GM12878 (cell line): ENCODE measurements around the gene KIF2A. TPM values are rescaled to one million over a fixed set of nuclear protein-coding genes. Genes with fewer than 3 reads are reported as not detected.

ENCODE experiments used
- ATAC-seq: fragments of 200-7000 bp; cut with Tn5 transposase; 3 replicates; pipeline ENCODE4 v1.9.1; 2020; ENCODE audit warnings: mild to moderate bottlenecking, moderate library complexity
- BruUV-seq: library from RNA; stranded (reverse); fragments of 400-500 nt; replicated peaks from 2 replicates; lab custom pipeline; 2021; lab: Mats Ljungman, UMichigan
- CTCF ChIA-PET: fragments of 300-600 bp; sonication (Branson Sonifier 250); formaldehyde crosslinking; extraction: SDS; loops from one replicate; lab custom pipeline; 2021; ENCODE audit warnings: inconsistent platforms; lab: Yijun Ruan, JAX
- POLR2A ChIA-PET: fragments of 350-600 bp; formaldehyde crosslinking; extraction: SDS; loops from one replicate; lab custom pipeline; 2021; ENCODE audit warnings: inconsistent platforms; lab: Charles Lee
- RAD21 ChIA-PET: fragments of 300-600 bp; sonication (Branson Sonifier 250); formaldehyde crosslinking; loops from one replicate; lab custom pipeline; 2023; ENCODE audit warnings: antibody characterized with exemption; ENCODE audit not compliant: unreplicated experiment; lab: Charles Lee
- SMC1A ChIA-PET: fragments of 300-600 bp; sonication (Branson Sonifier 250); formaldehyde crosslinking; loops from one replicate; lab custom pipeline; 2023; ENCODE audit not compliant: unreplicated experiment, uncharacterized antibody; lab: Charles Lee
- DNase-seq: peaks from one replicate; pipeline ENCODE4 v3.0.0-alpha.2; 2011; ENCODE audit warnings: low read depth, low spot score
- FAIRE-seq: peaks from 3 replicates; lab custom pipeline; 2011; peaks lifted over from hg19 to GRCh38; lab: Jason Lieb, UNC
- H2AFZ ChIP-seq: 2 replicates; pipeline ENCODE4 v1.6.0; 2011; ENCODE audit warnings: low read depth, low read length, control low read depth; ENCODE audit not compliant: control insufficient read depth
- H3K27ac ChIP-seq: 2 replicates; pipeline ENCODE4 v1.5.1; 2011; ENCODE audit warnings: control low read depth; ENCODE audit not compliant: control insufficient read depth, insufficient read depth
- H3K27me3 ChIP-seq, 2 experiments: replicated peaks in 1 of 2; 2 replicates each; pipeline versions ENCODE4 v1.6.0 to v1.6.1; 2011; ENCODE audit warnings: low read length in 1 of 2; ENCODE audit not compliant: control insufficient read depth in 2 of 2, insufficient read depth in 2 of 2
- H3K36me3 ChIP-seq, 2 experiments: 2 replicates each; pipeline ENCODE4 v1.5.1; 2011; ENCODE audit warnings: low read length in 1 of 2; ENCODE audit not compliant: control insufficient read depth in 2 of 2, insufficient read depth in 2 of 2
- H3K4me1 ChIP-seq: 2 replicates; pipeline ENCODE4 v1.6.1; 2011; ENCODE audit warnings: mild to moderate bottlenecking, low read length, moderate library complexity, mixed read lengths; ENCODE audit not compliant: control insufficient read depth, insufficient read depth
- H3K4me2 ChIP-seq: 2 replicates; pipeline ENCODE4 v1.6.0; 2011; ENCODE audit warnings: control low read depth; ENCODE audit not compliant: control insufficient read depth, insufficient read depth
- H3K4me3 ChIP-seq: fragments of 200-600 bp; sonication (generic); 2 replicates; pipeline ENCODE4 v1.5.1; 2016
- H3K79me2 ChIP-seq: 2 replicates; pipeline ENCODE4 v1.6.0; 2011; ENCODE audit warnings: low read length; ENCODE audit not compliant: control insufficient read depth, insufficient read depth
- H3K9ac ChIP-seq: 2 replicates; pipeline ENCODE4 v1.8.0; 2011; ENCODE audit warnings: low read length, control low read depth, mixed read lengths; ENCODE audit not compliant: control insufficient read depth, insufficient read depth
- H3K9me3 ChIP-seq: replicated peaks from 3 replicates; pipeline ENCODE4 v1.5.1; 2011; ENCODE audit warnings: mild to moderate bottlenecking, low read length; ENCODE audit not compliant: control insufficient read depth, insufficient read depth
- H4K20me1 ChIP-seq: 2 replicates; pipeline ENCODE4 v1.6.0; 2011; ENCODE audit not compliant: control insufficient read depth, insufficient read depth
- CHD2 ChIP-seq: IDR thresholded peaks from 2 replicates; pipeline ENCODE4 v1.6.1; 2011; ENCODE audit warnings: low read depth, low read length, improper control_type of control experiment, borderline replicate concordance
- CHD4 ChIP-seq: fragments of 200-600 bp; sonication (generic); IDR thresholded peaks from 2 replicates; pipeline ENCODE4 v1.6.1; 2016; ENCODE audit warnings: mild to moderate bottlenecking
- CREM ChIP-seq: IDR thresholded peaks from 2 replicates; pipeline ENCODE4 v1.6.1; 2014; ENCODE audit warnings: antibody characterized with exemption, low read depth
- E2F4 ChIP-seq: IDR thresholded peaks from 2 replicates; pipeline ENCODE4 v1.6.1; 2012; ENCODE audit warnings: low read depth, low read length, improper control_type of control experiment
- EP300 ChIP-seq, 2 experiments: fragments of 150-350 bp in 1 of 2; IDR thresholded peaks; 2 replicates each; pipeline ENCODE4 v1.6.1; 2011 to 2012; ENCODE audit warnings: low read depth in 2 of 2, low read length in 2 of 2, borderline replicate concordance in 1 of 2, improper control_type of control experiment in 1 of 2, inconsistent platforms in 1 of 2; ENCODE audit not compliant: control insufficient read depth in 1 of 2
- IRF3 ChIP-seq: fragments of 450-650 bp; IDR thresholded peaks from 2 replicates; pipeline ENCODE4 v1.6.1; 2014; ENCODE audit warnings: mild to moderate bottlenecking
- JUND ChIP-seq: IDR thresholded peaks from 2 replicates; pipeline ENCODE4 v1.6.1; 2012; ENCODE audit warnings: low read depth, mild to moderate bottlenecking, low read length, improper control_type of control experiment, moderate library complexity
- LARP7 ChIP-seq: fragments of 450-650 bp; IDR thresholded peaks from 2 replicates; pipeline ENCODE4 v1.6.1; 2017; ENCODE audit warnings: mild to moderate bottlenecking
- PAX5 ChIP-seq: IDR thresholded peaks from 2 replicates; pipeline ENCODE4 v1.6.1; 2011; ENCODE audit warnings: low read depth, low read length, borderline replicate concordance
- SMARCA5 ChIP-seq: fragments of 450-650 bp; IDR thresholded peaks from 2 replicates; pipeline ENCODE4 v1.6.1; 2017; ENCODE audit warnings: mild to moderate bottlenecking
- SUZ12 ChIP-seq: fragments of 200-600 bp; sonication (generic); IDR thresholded peaks from one replicate; pipeline ENCODE4 v1.6.1; 2018; ENCODE audit warnings: antibody characterized with exemption, mild to moderate bottlenecking; ENCODE audit not compliant: unreplicated experiment
- USF1 ChIP-seq: IDR thresholded peaks from 2 replicates; pipeline ENCODE4 v1.6.1; 2011; ENCODE audit warnings: borderline replicate concordance, low read depth, mild to moderate bottlenecking, moderate library complexity, mixed read lengths, low read length; ENCODE audit not compliant: insufficient read depth; ENCODE audit errors: extremely low read length
- WRNIP1 ChIP-seq: IDR thresholded peaks from 2 replicates; pipeline ENCODE4 v1.6.1; 2011; ENCODE audit warnings: low read depth, low read length, improper control_type of control experiment, borderline replicate concordance
- ZSCAN29 ChIP-seq: fragments of 450-650 bp; IDR thresholded peaks from 2 replicates; pipeline ENCODE4 v1.6.1; 2017; ENCODE audit warnings: mild to moderate bottlenecking, moderate library complexity
- WGBS: methylation state at CpG from one replicate; pipeline ENCODE4 v1.1.6; 2016; ENCODE audit warnings: low lambda C conversion rate; ENCODE audit not compliant: insufficient replicate concordance, insufficient coverage; ENCODE audit errors: missing lambda C conversion rate; 5-methylcytosine and 5-hydroxymethylcytosine counted together
- in situ Hi-C: fragments of 300-500 bp; cut with MboI; formaldehyde crosslinking; loops from 9 replicates; pipeline ENCODE4 v1.14.3; 2018; ENCODE audit warnings: mixed read lengths
- intact Hi-C: fragments of 100-400 bp; cut with micrococcal nuclease; formaldehyde crosslinking; loops from one replicate; pipeline ENCODE4 v1.14.2; 2022; ENCODE audit not compliant: unreplicated experiment
- polyA plus RNA-seq, 11 experiments: library from polyadenylated mRNA; depleted of rRNA in 4 of 11; unstranded in 6 of 11; stranded (reverse) in 5 of 11; fragments of >200 nt; fragmentation: Nextera tagmentation in 4 of 11; fragmentation: Illumina TruSeq in 1 of 11; extraction: Ambion mirVana in 4 of 11; extraction: Trizol in 1 of 11; gene quantifications; 1 replicate in 1 of 11; 2 replicates in 10 of 11; pipeline versions ENCODE4 v1.2.1 to v1.2.3, GENCODE V29; 2011 to 2016; ENCODE audit warnings: inconsistent platforms in 2 of 11, missing spikeins in 2 of 11, low read depth in 1 of 11
- total RNA-seq, 4 experiments: library from RNA; depleted of rRNA in 3 of 4; stranded (reverse); fragments of >200 nt in 3 of 4; fragmentation: Illumina TruSeq in 1 of 4; extraction: Trizol in 1 of 4; gene quantifications; 2 replicates each; pipeline versions ENCODE4 v1.2.1 to v1.2.3, GENCODE V29; 2013 to 2021

The KIF2A gene
- total and polyA plus RNA-seq, 10 of the 15 experiments (the other 5 are each of a cell fraction or from before 2014, with no cell fraction given): 35.9 to 124 (median 80.1) TPM

- Histone ChIP-seq H3K79me2 (peaks cover 82% of the 10 kb centered on the region), H3K4me1 (peaks cover 13% of the 10 kb centered on the region), H3K4me3 (no peak overlapping the region), H2AFZ (no peak overlapping the region), H3K9ac (no peak overlapping the region), H3K27ac (no peak overlapping the region), H3K36me3 (peaks cover 7 to 13% of the 10 kb centered on the region in 2 experiments; a peak in 3 of 4 replicates), H3K27me3 (no peaks in the 10 kb centered on the region), H4K20me1 (peaks cover under 1% of the 10 kb centered on the region; the same call in 1 of the 2 replicates), H3K9me3 (no peaks in the 10 kb centered on the region), H3K4me2 (no peak overlapping the region)
- FAIRE-seq (no peak), DNase-seq (no peak), ATAC-seq (no peak)
- no TSS peak for BruUV-seq
- intact Hi-C loops: no loop called here
- no peak for TF ChIP-seq ZSCAN29
- no peak for TF ChIP-seq CREM
- ChIA-PET POLR2A (interaction anchor here (0.5 to 0.7 kb wide), 2 partner anchors 22 to 127 kb away, joined by 3 to 4 read pairs; no protein-coding TSS in a partner anchor), RAD21 (interaction anchor here (0.6 to 3.3 kb wide), 4 partner anchors 18 to 73 kb away, joined by 3 to 10 read pairs (median 4); partner anchors contain the start of genes DIMT1 and KIF2A), CTCF (interaction anchor here (0.6 to 2.3 kb wide), 7 partner anchors 10 to 106 kb away, joined by 3 to 13 read pairs (median 6); no protein-coding TSS in a partner anchor), SMC1A (interaction anchor here (0.8 to 3.4 kb wide), 6 partner anchors 12 to 106 kb away, joined by 3 to 16 read pairs (median 4); no protein-coding TSS in a partner anchor)
- WGBS: 100% methylated on average over 1 of the region's 1 CpG
- in situ Hi-C loops: no loop called here
Measured at GRCh38 chr5:62330302-62330701, 24.3 kb downstream of the KIF2A start.

GRCh38 chr5:62331921-62332320 is 25.9 kb downstream of the KIF2A start:
- ChIA-PET SMC1A (interaction anchor here (2.6 to 2.7 kb wide), 2 partner anchors 15 to 23 kb away, joined by 8 to 12 read pairs; no protein-coding TSS in a partner anchor), RAD21 (interaction anchor here (1.1 to 2.1 kb wide), 3 partner anchors 15 to 34 kb away, joined by 3 to 6 read pairs (median 3); no protein-coding TSS in a partner anchor), POLR2A (interaction anchor here (0.7 to 1.1 kb wide), 2 partner anchors 21 to 123 kb away, joined by 3 read pairs; no protein-coding TSS in a partner anchor), CTCF (interaction anchor here (1.6 to 2.4 kb wide), 5 partner anchors 12 to 107 kb away, joined by 4 to 10 read pairs (median 6); partner anchors contain the start of gene KIF2A)
- ATAC-seq (no peak), DNase-seq (no peak), FAIRE-seq (no peak)
- Histone ChIP-seq H3K36me3 (peaks cover 7 to 13% of the 10 kb centered on the region in 2 experiments; a peak in 3 of 4 replicates), H3K4me3 (no peak overlapping the region), H4K20me1 (peaks cover 3% of the 10 kb centered on the region; the same call in 1 of the 2 replicates), H3K27me3 (no peaks in the 10 kb centered on the region), H3K9ac (no peak overlapping the region), H2AFZ (no peak overlapping the region), H3K9me3 (no peaks in the 10 kb centered on the region), H3K79me2 (peaks cover 75% of the 10 kb centered on the region), H3K4me1 (peaks cover 2% of the 10 kb centered on the region; the same call in 1 of the 2 replicates), H3K4me2 (no peak overlapping the region), H3K27ac (no peak overlapping the region)
- intact Hi-C loops: no loop called here
- BruUV-seq: no TSS peak
- in situ Hi-C loops: no loop called here
- TF ChIP-seq PAX5 (no peak), USF1 (no peak), IRF3 (no peak), EP300 (IDR thresholded peaks at IDR 0.05; ENCODE audit: borderline replicate concordance in 1 of 2, control insufficient read depth in 1 of 2, low read depth in 2 of 2, low read length in 2 of 2) (no peak), CHD4 (no peak), LARP7 (no peak), E2F4 (no peak), JUND (no peak), CHD2 (no peak), SMARCA5 (no peak), SUZ12 (no peak), WRNIP1 (no peak)
